HEK293 (cell line): ENCODE data around the gene EYS.
"Not testable (repeated sequence)": the region's sequence is repeated elsewhere in the genome, so short reads cannot be mapped to it uniquely, and the experiment has no call there.

Experiments
- CTCF ChIA-PET: fragments of 350-600 bp; formaldehyde crosslinking; extraction: SDS; loops from one replicate; lab custom pipeline; 2021; ENCODE audit warnings: antibody characterized with exemption; lab: Yijun Ruan, JAX
- POLR2A ChIA-PET: fragments of 300-600 bp; formaldehyde crosslinking; extraction: SDS; loops from one replicate; lab custom pipeline; 2020; ENCODE audit warnings: antibody characterized with exemption, inconsistent platforms; lab: Yijun Ruan, JAX
- H3K27ac ChIP-seq: fragments of 200-500 bp; sonication (Bioruptor generic); 2 replicates; pipeline ENCODE4 v1.5.1; 2014; ENCODE audit warnings: low read depth, low read length, control low read depth, inconsistent platforms; ENCODE audit errors: extremely low read depth
- H3K36me3 ChIP-seq, 2 experiments: fragments of 200-500 bp in 1 of 2; sonication (Bioruptor generic) in 1 of 2; 1 replicate in 1 of 2; 2 replicates in 1 of 2; pipeline ENCODE4 v1.5.1; 2014 to 2017; ENCODE audit warnings: inconsistent platforms in 2 of 2, low read length in 2 of 2; ENCODE audit not compliant: control insufficient read depth in 2 of 2, insufficient read depth in 1 of 2
- H3K4me1 ChIP-seq: fragments of 200-500 bp; sonication (Bioruptor generic); 2 replicates; pipeline ENCODE4 v1.5.1; 2014; ENCODE audit warnings: mild to moderate bottlenecking, low read length, inconsistent platforms; ENCODE audit not compliant: control insufficient read depth, insufficient read depth
- H3K4me3 ChIP-seq: 2 replicates; pipeline ENCODE4 v1.5.1; 2011; ENCODE audit warnings: low read depth, mild to moderate bottlenecking, control low read depth, low read length, moderate library complexity
- H3K9me3 ChIP-seq: fragments of 200-500 bp; sonication (Bioruptor generic); 2 replicates; pipeline ENCODE4 v1.5.1; 2014; ENCODE audit warnings: low read depth, low read length, inconsistent platforms; ENCODE audit not compliant: control insufficient read depth, insufficient read depth
- SETDB1 ChIP-seq: IDR thresholded peaks from one replicate; pipeline ENCODE4 v1.6.1; 2017; ENCODE audit warnings: mild to moderate bottlenecking, low read length, moderate library complexity, mixed read lengths; ENCODE audit not compliant: insufficient read length
- TRIM28 ChIP-seq: IDR thresholded peaks from 2 replicates; pipeline ENCODE4 v1.6.1; 2011; ENCODE audit warnings: low read length, control low read depth, borderline replicate concordance
- ZBTB10 ChIP-seq: fragments of 450-650 bp; formaldehyde crosslinking; IDR thresholded peaks from 2 replicates; pipeline ENCODE4 v1.5.1; 2016; ENCODE audit warnings: missing biosample characterization, missing genetic modification characterization
- ZNF202 ChIP-seq: fragments of 450-650 bp; formaldehyde crosslinking; IDR thresholded peaks from 2 replicates; pipeline ENCODE4 v1.5.1; 2016; ENCODE audit warnings: missing biosample characterization, missing genetic modification characterization, borderline replicate concordance
- ZNF221 ChIP-seq: fragments of 450-650 bp; formaldehyde crosslinking; IDR thresholded peaks from 2 replicates; pipeline ENCODE4 v1.5.1; 2017; ENCODE audit warnings: missing biosample characterization, missing genetic modification characterization, borderline replicate concordance
- ZNF302 ChIP-seq: fragments of 450-650 bp; formaldehyde crosslinking; IDR thresholded peaks from 2 replicates; pipeline ENCODE4 v1.5.1; 2016; ENCODE audit warnings: missing biosample characterization, missing genetic modification characterization, low read depth
- ZNF341 ChIP-seq: fragments of 450-650 bp; formaldehyde crosslinking; IDR thresholded peaks from 2 replicates; pipeline ENCODE4; 2016; ENCODE audit warnings: low read depth, missing biosample characterization, missing genetic modification characterization
- ZNF354C ChIP-seq: fragments of 450-650 bp; formaldehyde crosslinking; IDR thresholded peaks from 2 replicates; pipeline ENCODE4 v1.5.1; 2016; ENCODE audit warnings: missing biosample characterization, missing genetic modification characterization, low read depth, borderline replicate concordance
- ZNF473 ChIP-seq: fragments of 450-650 bp; formaldehyde crosslinking; IDR thresholded peaks from 2 replicates; pipeline ENCODE4 v1.5.1; 2017; ENCODE audit warnings: missing biosample characterization, missing genetic modification characterization
- ZNF654 ChIP-seq: fragments of 450-650 bp; formaldehyde crosslinking; IDR thresholded peaks from 2 replicates; pipeline ENCODE4 v1.5.1; 2016; ENCODE audit warnings: low read depth, missing biosample characterization, missing genetic modification characterization
- ZNF660 ChIP-seq: fragments of 450-650 bp; IDR thresholded peaks from 2 replicates; pipeline ENCODE4 v1.5.1; 2018; ENCODE audit warnings: missing biosample characterization, mild to moderate bottlenecking, missing genetic modification characterization
- ZNF843 ChIP-seq: fragments of 450-650 bp; formaldehyde crosslinking; IDR thresholded peaks from 2 replicates; pipeline ENCODE4 v1.5.1; 2016; ENCODE audit warnings: missing biosample characterization, missing genetic modification characterization
- ZSCAN4 ChIP-seq: fragments of 450-650 bp; formaldehyde crosslinking; IDR thresholded peaks from 2 replicates; pipeline ENCODE4 v1.5.1; 2017; ENCODE audit warnings: missing biosample characterization, missing genetic modification characterization

EYS gene

GRCh38 chr6:63805345-63805744, 1901.7 kb downstream of the EYS start:
- no peaks in the 10 kb centered on the region for H3K9me3 ChIP-seq
- H3K4me3 ChIP-seq, result no peak overlapping the region
- H3K27ac ChIP-seq, result no peak overlapping the region
- ChIA-PET POLR2A (no interaction called here), CTCF (interaction anchor here (1.2 kb wide), 1 partner anchor 453 kb away, joined by 4 read pairs; no protein-coding TSS in a partner anchor)
- TF ChIP-seq ZNF341 (no peak), ZNF843 (tag by site-specific recombination) (no peak), ZBTB10 (tag by site-specific recombination) (no peak), ZNF354C (no peak), TRIM28 (no peak), ZSCAN4 (tag by site-specific recombination) (no peak)
- no peaks in the 10 kb centered on the region for H3K36me3 ChIP-seq
- peaks cover 9% of the 10 kb centered on the region for H3K4me1 ChIP-seq

- H3K27ac ChIP-seq, result no peak overlapping the region
- ChIA-PET CTCF (interaction anchor here (0.6 to 4.5 kb wide), 5 partner anchors 11 to 497 kb away, joined by 3 to 87 read pairs (median 17); no protein-coding TSS in a partner anchor), POLR2A (interaction anchor here (1.2 kb wide), 1 partner anchor 230 kb away, joined by 3 read pairs; no protein-coding TSS in a partner anchor)
- TF ChIP-seq ZNF202 (tag by site-specific recombination), result no peak
- no peak overlapping the region for H3K4me3 ChIP-seq
- no peaks in the 10 kb centered on the region for H3K9me3 ChIP-seq
- H3K4me1 ChIP-seq, result peaks cover 9% of the 10 kb centered on the region
- H3K36me3 ChIP-seq, result no peaks in the 10 kb centered on the region
These were observed 1902.6 kb downstream of the EYS start for GRCh38 chr6:63804381-63804956.

- ChIA-PET POLR2A (interaction anchor here (1.2 kb wide), 1 partner anchor 229 kb away, joined by 3 read pairs; no protein-coding TSS in a partner anchor), CTCF (interaction anchor here (0.9 to 4.5 kb wide), 9 partner anchors 12 to 496 kb away, joined by 3 to 87 read pairs (median 17); no protein-coding TSS in a partner anchor)
- H3K9me3 ChIP-seq, result no peaks in the 10 kb centered on the region
- H3K4me1 ChIP-seq, result peaks cover 9% of the 10 kb centered on the region
- no peak overlapping the region for H3K4me3 ChIP-seq
- H3K27ac ChIP-seq, result no peak overlapping the region
- TF ChIP-seq ZNF473, result no peak
- H3K36me3 ChIP-seq, result no peaks in the 10 kb centered on the region
These were observed 1903.7 kb downstream of the EYS start for GRCh38 chr6:63803371-63803770.

- CTCF ChIA-PET, result interaction anchor here (0.6 to 4.5 kb wide), 35 partner anchors 9 to 1356 kb away, joined by 3 to 87 read pairs (median 3); no protein-coding TSS in a partner anchor
- Histone ChIP-seq H3K36me3 (no peaks in the 10 kb centered on the region), H3K9me3 (no peaks in the 10 kb centered on the region), H3K27ac (no peak overlapping the region), H3K4me1 (peaks cover 9% of the 10 kb centered on the region), H3K4me3 (no peak overlapping the region)
- POLR2A ChIA-PET, result interaction anchor here (1.0 kb wide), 1 partner anchor 205 kb away, joined by 3 read pairs; no protein-coding TSS in a partner anchor
- TF ChIP-seq ZNF654 (peak; percentile 60), SETDB1 (no peak), ZNF221 (tag by site-specific recombination) (no peak), ZNF302 (tag by site-specific recombination) (no peak), ZNF660 (tag by site-specific recombination) (no peak), TRIM28 (no peak)
These were observed 1904.3 kb downstream of the EYS start for GRCh38 chr6:63802606-63803206.

- H3K4me3 ChIP-seq, H3K4me1 ChIP-seq, POLR2A ChIA-PET, H3K36me3 ChIP-seq, H3K27ac ChIP-seq, H3K9me3 ChIP-seq: not testable (repeated sequence)
- CTCF ChIA-PET, result interaction anchor here (0.7 to 4.5 kb wide), 4 partner anchors 15 to 450 kb away, joined by 3 to 87 read pairs (median 28); no protein-coding TSS in a partner anchor
These were observed 1906.6 kb downstream of the EYS start for GRCh38 chr6:63800386-63800785.
